PC-9 (cell line): ENCODE measurements around the gene PRPSAP2.

Source experiments
- CTCF ChIP-seq: fragments of 200-600 bp; sonication (generic); conservative IDR thresholded peaks from 2 replicates; pipeline ENCODE4 v1.6.1; 2017; ENCODE audit warnings: mixed run types, antibody characterized with exemption, mild to moderate bottlenecking, moderate library complexity
- EZH2 ChIP-seq: fragments of 200-600 bp; sonication (generic); IDR thresholded peaks from 2 replicates; pipeline ENCODE4 v1.8.0; 2017; ENCODE audit warnings: antibody characterized with exemption, low read depth

- no peak for TF ChIP-seq CTCF
- TF ChIP-seq EZH2, result no peak
Measured at GRCh38 chr17:18947866-18948265, 89.9 kb downstream of the PRPSAP2 start.
